Dermis blood vessel endothelial cell (primary cell): ENCODE data around the gene RAB40AL. TPM values are rescaled to one million over a fixed set of nuclear protein-coding genes. Genes with fewer than 3 reads are reported as not detected.

ENCODE experiments used
- DNase-seq: peaks from one replicate; pipeline ENCODE4 v3.0.0; 2010
- total RNA-seq: library from RNA; depleted of rRNA; stranded (reverse); fragments of >200 nt; gene quantifications from 2 replicates; pipeline ENCODE4 v1.2.3, GENCODE V29; 2014

Gene RAB40AL
- total RNA-seq, 1 donor from 2014 or later, result not detected

GRCh38 chrX:102983205-102983604 is 46.1 kb downstream of the RAB40AL start:
- no peak for DNase-seq

- DNase-seq, result no peak
Measured at GRCh38 chrX:102985192-102985591, 48.1 kb downstream of the RAB40AL start.

Other genes starting within 250 kb of the RAB40AL start
- gene GPRASP2, start 224.8 kb upstream of the RAB40AL start, total RNA-seq, result 19.9 and 20.6 TPM in 2 replicates
- 6.0 TPM in 2 replicates for gene GPRASP3, start 216.5 kb upstream of the RAB40AL start, total RNA-seq
- gene BEX1, start 126.9 kb downstream of the RAB40AL start, total RNA-seq, result not detected in 2 replicates
- not detected in 2 replicates for gene NXF3, start 155.9 kb downstream of the RAB40AL start, total RNA-seq